DMS114 treated with DMSO at 0.1 percent for 48 hours (cell line): ENCODE results near the gene GPM6B.

Experiments used
- DNase-seq: peaks from one replicate; lab custom pipeline; 2025; ENCODE audit not compliant: unreplicated experiment; lab: John Stamatoyannopoulos, UW

The GPM6B gene

GRCh38 chrX:13816643-13817627, at the start of gene GPM6B:
Gene GPM6B (minus strand): TSS chrX:13817093. CDS start chrX:13816904, 189 bp downstream.
- no peak for DNase-seq

- no peak for DNase-seq
These were observed 47.4 kb upstream of the GPM6B start for GRCh38 chrX:13864264-13864663.

- DNase-seq = no peak
These were observed 46.4 kb upstream of the GPM6B start for GRCh38 chrX:13863324-13863723.

GRCh38 chrX:13859724-13860123, 42.8 kb upstream of the GPM6B start:
- DNase-seq = no peak

- DNase-seq = no peak
These were observed 40.9 kb upstream of the GPM6B start for GRCh38 chrX:13857804-13858203.

GRCh38 chrX:13855689-13856450, 39.0 kb upstream of the GPM6B start:
- no peak for DNase-seq

- DNase-seq = no peak
These were observed 37.1 kb upstream of the GPM6B start for GRCh38 chrX:13854003-13854402.

- DNase-seq = no peak
These were observed 35.3 kb upstream of the GPM6B start for GRCh38 chrX:13852001-13852695.

- DNase-seq = no peak
These were observed 29.0 kb upstream of the GPM6B start for GRCh38 chrX:13845721-13846378.

- DNase-seq = no peak
These were observed 26.3 kb upstream of the GPM6B start for GRCh38 chrX:13843150-13843721.

- DNase-seq = no peak
These were observed 23.2 kb upstream of the GPM6B start for GRCh38 chrX:13840121-13840520.

- DNase-seq = no peak
These were observed 20.4 kb upstream of the GPM6B start for GRCh38 chrX:13837290-13837745.

- no peak for DNase-seq
These were observed 19.7 kb upstream of the GPM6B start for GRCh38 chrX:13836575-13836974.

GRCh38 chrX:13835825-13836224, 18.9 kb upstream of the GPM6B start:
- no peak for DNase-seq

GRCh38 chrX:13834355-13834754, 17.5 kb upstream of the GPM6B start:
- DNase-seq = no peak

GRCh38 chrX:13829983-13830382, 13.1 kb upstream of the GPM6B start:
- no peak for DNase-seq

- no peak for DNase-seq
These were observed 11.5 kb upstream of the GPM6B start for GRCh38 chrX:13828392-13828791.

- no peak for DNase-seq
These were observed 10.6 kb upstream of the GPM6B start for GRCh38 chrX:13827298-13828090.

- no peak for DNase-seq
These were observed 9.9 kb upstream of the GPM6B start for GRCh38 chrX:13826770-13827169.
